CD4-positive, alpha-beta T cell (primary cell): ENCODE measurements around the gene HOXA9. TPM values are rescaled to one million over a fixed set of nuclear protein-coding genes. Genes with fewer than 3 reads are reported as not detected.

Experiments
- ATAC-seq: fragments of 200-7000 bp; cut with Tn5 transposase; one replicate; pipeline ENCODE4 v1.10.0; 2022; ENCODE audit warnings: mild to moderate bottlenecking; ENCODE audit not compliant: poor library complexity
- CTCF ChIA-PET: fragments of 350-600 bp; sonication (Branson Sonifier 250); formaldehyde crosslinking; loops from one replicate; lab custom pipeline; 2021; ENCODE audit warnings: antibody characterized with exemption, inconsistent platforms; lab: Charles Lee
- POLR2A ChIA-PET: fragments of 350-600 bp; sonication (Branson Sonifier 250); formaldehyde crosslinking; loops from one replicate; lab custom pipeline; 2021; ENCODE audit warnings: antibody characterized with exemption, inconsistent platforms; lab: Charles Lee
- DNase-seq, 14 experiments: peaks; one replicate each; pipeline ENCODE4 v3.0.0-alpha.2; 2013 to 2020; ENCODE audit warnings: mixed read lengths in 2 of 14
- H3K27ac ChIP-seq, 2 donors: one replicate each; pipeline versions ENCODE4 v1.5.1 to v1.7.0; 2013; ENCODE audit warnings: low read length in 2 of 2, low read depth in 1 of 2, mild to moderate bottlenecking in 1 of 2
- H3K27me3 ChIP-seq, 2 experiments: 1 replicate in 1 of 2; 2 replicates in 1 of 2; pipeline versions ENCODE4 v1.6.1 to v1.7.0; 2013; ENCODE audit warnings: low read length in 2 of 2, control low read depth in 1 of 2, mild to moderate bottlenecking in 1 of 2, moderate library complexity in 1 of 2; ENCODE audit not compliant: insufficient read depth in 2 of 2, control insufficient read depth in 1 of 2
- H3K36me3 ChIP-seq: one replicate; pipeline ENCODE4 v1.6.1; 2013; ENCODE audit warnings: low read length, control low read depth; ENCODE audit not compliant: insufficient read depth
- H3K4me1 ChIP-seq: one replicate; pipeline ENCODE4 v1.6.1; 2013; ENCODE audit warnings: low read length, control low read depth; ENCODE audit not compliant: insufficient read depth
- H3K4me3 ChIP-seq: one replicate; pipeline ENCODE4 v1.5.1; 2013; ENCODE audit warnings: mild to moderate bottlenecking, low read length, moderate library complexity
- H3K9me3 ChIP-seq, 2 experiments: 1 replicate in 1 of 2; 2 replicates in 1 of 2; pipeline versions ENCODE4 v1.6.1 to v1.7.0; 2013; ENCODE audit warnings: low read length in 2 of 2, mild to moderate bottlenecking in 2 of 2, control low read depth in 1 of 2, moderate library complexity in 1 of 2; ENCODE audit not compliant: control insufficient read depth in 1 of 2, insufficient read depth in 1 of 2
- H3K27ac Mint-ChIP-seq: one replicate; pipeline ENCODE4 v1.8.0; 2020; ENCODE audit warnings: mixed read lengths
- H3K27me3 Mint-ChIP-seq: one replicate; pipeline ENCODE4 v1.8.0; 2021; ENCODE audit warnings: mixed read lengths
- H3K36me3 Mint-ChIP-seq: one replicate; pipeline ENCODE4 v1.8.0; 2021; ENCODE audit warnings: low read depth, mixed read lengths
- H3K4me1 Mint-ChIP-seq: one replicate; pipeline ENCODE4 v1.8.0; 2021; ENCODE audit warnings: low read depth, mixed read lengths
- H3K4me3 Mint-ChIP-seq: one replicate; pipeline ENCODE4 v1.8.0; 2020; ENCODE audit warnings: mild to moderate bottlenecking, mixed read lengths
- H3K9me3 Mint-ChIP-seq: one replicate; pipeline ENCODE4 v1.8.0; 2020; ENCODE audit warnings: mixed read lengths
- intact Hi-C, 2 experiments: fragments of 100-400 bp; cut with DNase I in 1 of 2; cut with micrococcal nuclease in 1 of 2; formaldehyde crosslinking; loops; one replicate each; pipeline versions ENCODE4 v1.15.1 to v1.9.0; 2023 to 2025; cut with DNase I, micrococcal nuclease
- total RNA-seq, 174 experiments: library from RNA in 2 of 174; stranded (reverse) in 2 of 174; gene quantifications; one replicate each; pipeline ENCODE4 v1.2.3 and lab custom pipeline; 2021 to 2026
- TF ChIP-seq, protein P1 (sequence below): fragments of 200-600 bp; IDR thresholded peaks from one replicate; pipeline ENCODE4 v1.8.0; 2022; ENCODE audit warnings: antibody characterized with exemption, mild to moderate bottlenecking

Gene HOXA9
- total RNA-seq, 2 experiments from 2014 or later, result not detected

- ChIA-PET POLR2A (interaction anchor here (1.4 kb wide), 1 partner anchor 465 kb away, joined by 4 read pairs; the partner anchor contains the start of gene HIBADH), CTCF (no interaction called here)
- no peak overlapping the region for H3K4me3 ChIP-seq
- peaks cover 53% of the 10 kb centered on the region for H3K4me1 ChIP-seq
- H3K27me3 ChIP-seq, result peaks cover 80 to 88% of the 10 kb centered on the region in 2 experiments
- Mint-ChIP-seq H3K36me3 (no peaks in the 10 kb centered on the region), H3K27me3 (peaks cover 88% of the 10 kb centered on the region), H3K4me3 (no peak overlapping the region), H3K27ac (no peak overlapping the region), H3K4me1 (peaks cover 44% of the 10 kb centered on the region), H3K9me3 (no peaks in the 10 kb centered on the region)
- no peaks in the 10 kb centered on the region for H3K36me3 ChIP-seq
- TF ChIP-seq, protein P1, sequence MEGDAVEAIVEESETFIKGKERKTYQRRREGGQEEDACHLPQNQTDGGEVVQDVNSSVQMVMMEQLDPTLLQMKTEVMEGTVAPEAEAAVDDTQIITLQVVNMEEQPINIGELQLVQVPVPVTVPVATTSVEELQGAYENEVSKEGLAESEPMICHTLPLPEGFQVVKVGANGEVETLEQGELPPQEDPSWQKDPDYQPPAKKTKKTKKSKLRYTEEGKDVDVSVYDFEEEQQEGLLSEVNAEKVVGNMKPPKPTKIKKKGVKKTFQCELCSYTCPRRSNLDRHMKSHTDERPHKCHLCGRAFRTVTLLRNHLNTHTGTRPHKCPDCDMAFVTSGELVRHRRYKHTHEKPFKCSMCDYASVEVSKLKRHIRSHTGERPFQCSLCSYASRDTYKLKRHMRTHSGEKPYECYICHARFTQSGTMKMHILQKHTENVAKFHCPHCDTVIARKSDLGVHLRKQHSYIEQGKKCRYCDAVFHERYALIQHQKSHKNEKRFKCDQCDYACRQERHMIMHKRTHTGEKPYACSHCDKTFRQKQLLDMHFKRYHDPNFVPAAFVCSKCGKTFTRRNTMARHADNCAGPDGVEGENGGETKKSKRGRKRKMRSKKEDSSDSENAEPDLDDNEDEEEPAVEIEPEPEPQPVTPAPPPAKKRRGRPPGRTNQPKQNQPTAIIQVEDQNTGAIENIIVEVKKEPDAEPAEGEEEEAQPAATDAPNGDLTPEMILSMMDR, result no peak
- ATAC-seq (no peak), DNase-seq (no peak)
- peaks cover 0 to 21% of the 10 kb centered on the region in 2 experiments for H3K9me3 ChIP-seq
- H3K27ac ChIP-seq, result no peak overlapping the region
- intact Hi-C loops, result loop anchor here (1.0 to 10.0 kb wide), 11 partner anchors 45 to 987 kb away; partner anchors contain the start of genes HIBADH (in 2 of the 2), HOXA3 (in 1 of the 2), JAZF1 (in 1 of the 2) and TAX1BP1 (in 1 of the 2)
Observed at GRCh38 chr7:27197137-27198042, 32.1 kb upstream of the HOXA9 start.

- Histone ChIP-seq H3K4me1 (peaks cover 53% of the 10 kb centered on the region), H3K9me3 (peaks cover 0 to 26% of the 10 kb centered on the region in 2 experiments), H3K27ac (no peak overlapping the region), H3K4me3 (no peak overlapping the region), H3K27me3 (peaks cover 80 to 88% of the 10 kb centered on the region in 2 experiments), H3K36me3 (no peaks in the 10 kb centered on the region)
- TF ChIP-seq, protein P1, result peak; percentile 84
- intact Hi-C loops, result loop anchor here (1.0 to 10.0 kb wide), 15 partner anchors 44 to 988 kb away; partner anchors contain the start of genes HIBADH (in 2 of the 2), HOXA3 (in 1 of the 2), JAZF1 (in 1 of the 2) and TAX1BP1 (in 1 of the 2)
- peak overlapping the region; percentile 57 for H3K4me3 Mint-ChIP-seq
- H3K9me3 Mint-ChIP-seq, result no peaks in the 10 kb centered on the region
- peak; percentile 51 for ATAC-seq
- DNase-seq, result peak; percentile 75 to 89 (median 83)
- ChIA-PET CTCF (interaction anchor here (0.6 to 2.4 kb wide), 21 partner anchors 10 to 1304 kb away, joined by 3 to 17 read pairs (median 4); partner anchors contain the start of gene HOXA11), POLR2A (interaction anchor here (0.7 to 1.3 kb wide), 3 partner anchors 9 to 824 kb away, joined by 3 to 8 read pairs (median 3); no protein-coding TSS in a partner anchor)
- H3K27ac Mint-ChIP-seq, result no peak overlapping the region
- peaks cover 88% of the 10 kb centered on the region for H3K27me3 Mint-ChIP-seq
- H3K4me1 Mint-ChIP-seq, result peaks cover 43% of the 10 kb centered on the region
- H3K36me3 Mint-ChIP-seq, result no peaks in the 10 kb centered on the region
Observed at GRCh38 chr7:27196287-27196767, 31.0 kb upstream of the HOXA9 start.

DNA sequence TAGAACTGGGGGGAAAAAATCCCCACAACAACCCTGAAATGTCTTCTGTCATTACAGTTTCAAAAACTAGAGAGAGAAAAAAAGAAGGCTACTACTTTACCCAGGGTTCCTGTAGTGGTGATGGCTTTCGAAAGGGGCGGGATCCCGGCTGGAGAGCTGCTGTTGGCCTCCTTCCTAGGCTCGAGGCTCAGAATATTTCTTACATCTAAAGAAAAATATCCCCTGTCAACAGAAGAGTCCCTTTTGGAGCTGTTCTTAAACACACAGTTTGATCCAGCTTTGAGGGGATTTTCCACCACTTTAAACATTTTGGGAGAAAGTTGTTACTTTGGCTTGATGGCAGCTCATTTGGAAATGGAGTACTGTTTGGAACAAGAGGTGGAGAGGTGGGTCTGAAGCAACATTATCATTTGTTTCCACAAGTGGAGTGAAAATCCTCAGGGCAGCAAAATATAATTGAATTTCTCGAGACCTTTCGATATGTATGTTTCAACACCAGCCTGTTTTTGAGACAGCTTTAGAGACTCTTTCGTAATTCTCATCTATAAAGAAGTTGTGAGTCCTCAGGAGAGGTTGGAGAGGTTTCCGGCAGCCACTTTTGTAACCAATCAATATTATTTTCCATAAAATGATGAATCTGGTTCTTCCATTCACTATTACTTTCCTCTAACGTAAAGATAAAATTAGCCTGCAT is 29.5 kb upstream of the HOXA9 start:
- H3K27me3 Mint-ChIP-seq, result peaks cover 92% of the 10 kb centered on the region
- no peaks in the 10 kb centered on the region for H3K9me3 Mint-ChIP-seq
- ChIA-PET CTCF (interaction anchor here (1.2 to 2.4 kb wide), 6 partner anchors 15 to 902 kb away, joined by 3 to 17 read pairs (median 5); no protein-coding TSS in a partner anchor), POLR2A (interaction anchor here (1.0 kb wide), 1 partner anchor 9 kb away, joined by 4 read pairs; no protein-coding TSS in a partner anchor)
- Histone ChIP-seq H3K9me3 (peaks cover 0 to 26% of the 10 kb centered on the region in 2 experiments), H3K4me1 (peaks cover 43% of the 10 kb centered on the region), H3K4me3 (no peak overlapping the region), H3K36me3 (no peaks in the 10 kb centered on the region), H3K27ac (no peak overlapping the region), H3K27me3 (peaks cover 84 to 91% of the 10 kb centered on the region in 2 experiments)
- no peak overlapping the region for H3K27ac Mint-ChIP-seq
- intact Hi-C loops, result loop anchor here (2.0 to 10.0 kb wide), 10 partner anchors 43 to 990 kb away; partner anchors contain the start of genes HIBADH (in 2 of the 2), HOXA3 (in 1 of the 2), JAZF1 (in 1 of the 2) and TAX1BP1 (in 1 of the 2)
- ATAC-seq (no peak), DNase-seq (no peak)
- TF ChIP-seq, protein P1, result no peak
- H3K4me3 Mint-ChIP-seq, result no peak overlapping the region
- H3K4me1 Mint-ChIP-seq, result peaks cover 41% of the 10 kb centered on the region
- H3K36me3 Mint-ChIP-seq, result no peaks in the 10 kb centered on the region
